GM13977 (cell line): ENCODE data around the gene PRDM16.

Experiments
- DNase-seq: peaks from one replicate; pipeline ENCODE4 v3.0.0; 2012; ENCODE audit warnings: low spot score
- in situ Hi-C: fragments of 300-500 bp; cut with MboI; formaldehyde crosslinking; loops from one replicate; pipeline ENCODE4 v1.12.0; 2022; ENCODE audit warnings: low sequenced_read_pairs, low pct_unique_long_range_greater_than_20kb, mixed read lengths, inconsistent platforms; ENCODE audit not compliant: unreplicated experiment
- TF ChIP-seq, protein P1 (sequence below): IDR thresholded peaks from 2 replicates; pipeline ENCODE4 v1.5.1; 2012; ENCODE audit warnings: mild to moderate bottlenecking, control low read depth; ENCODE audit not compliant: insufficient read depth; ENCODE audit errors: extremely low read depth, missing control alignments

PRDM16 gene

DNA sequence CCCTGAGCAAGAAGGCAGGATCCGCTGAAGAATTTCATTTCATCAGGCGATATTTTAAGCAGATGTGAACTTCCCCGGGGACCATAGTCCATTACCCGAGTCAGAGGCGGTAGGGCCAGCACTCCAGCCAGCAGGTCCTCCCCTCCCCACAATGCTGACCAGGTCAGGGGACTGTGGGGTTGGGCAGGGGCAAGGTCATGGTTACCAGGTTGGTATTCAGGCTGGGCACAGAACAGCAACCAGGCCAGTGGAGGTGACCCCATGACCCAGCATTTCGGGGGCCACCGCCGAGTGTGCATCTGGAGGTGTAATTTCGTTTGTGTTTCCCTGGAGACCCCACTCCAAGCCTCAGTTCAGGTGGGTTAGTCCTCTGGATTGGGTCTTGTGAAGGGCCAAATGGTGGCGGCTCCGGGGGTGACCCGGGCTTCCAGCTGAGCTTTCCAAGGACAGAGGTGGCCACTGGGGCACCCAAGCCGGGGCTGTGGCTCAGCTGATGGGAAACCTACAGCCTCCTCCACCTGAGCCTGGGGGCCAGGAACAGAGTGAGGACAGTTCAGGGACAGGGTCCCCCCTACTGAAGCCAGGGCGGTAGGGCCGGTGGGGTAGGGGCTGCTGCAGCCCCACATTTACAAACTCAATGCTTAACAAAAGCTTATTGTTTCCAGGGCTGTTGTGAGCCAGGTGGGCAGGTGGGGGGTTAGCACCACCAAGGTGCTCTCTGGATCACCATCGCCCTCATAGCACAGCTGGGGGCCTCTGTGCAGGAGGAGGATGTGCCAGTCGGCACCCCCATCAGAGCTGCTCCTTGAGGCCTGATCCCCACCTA lies 2.8 kb downstream of the PRDM16 start:
- in situ Hi-C loops = no loop called here
- DNase-seq = no peak
- TF ChIP-seq, protein P1, sequence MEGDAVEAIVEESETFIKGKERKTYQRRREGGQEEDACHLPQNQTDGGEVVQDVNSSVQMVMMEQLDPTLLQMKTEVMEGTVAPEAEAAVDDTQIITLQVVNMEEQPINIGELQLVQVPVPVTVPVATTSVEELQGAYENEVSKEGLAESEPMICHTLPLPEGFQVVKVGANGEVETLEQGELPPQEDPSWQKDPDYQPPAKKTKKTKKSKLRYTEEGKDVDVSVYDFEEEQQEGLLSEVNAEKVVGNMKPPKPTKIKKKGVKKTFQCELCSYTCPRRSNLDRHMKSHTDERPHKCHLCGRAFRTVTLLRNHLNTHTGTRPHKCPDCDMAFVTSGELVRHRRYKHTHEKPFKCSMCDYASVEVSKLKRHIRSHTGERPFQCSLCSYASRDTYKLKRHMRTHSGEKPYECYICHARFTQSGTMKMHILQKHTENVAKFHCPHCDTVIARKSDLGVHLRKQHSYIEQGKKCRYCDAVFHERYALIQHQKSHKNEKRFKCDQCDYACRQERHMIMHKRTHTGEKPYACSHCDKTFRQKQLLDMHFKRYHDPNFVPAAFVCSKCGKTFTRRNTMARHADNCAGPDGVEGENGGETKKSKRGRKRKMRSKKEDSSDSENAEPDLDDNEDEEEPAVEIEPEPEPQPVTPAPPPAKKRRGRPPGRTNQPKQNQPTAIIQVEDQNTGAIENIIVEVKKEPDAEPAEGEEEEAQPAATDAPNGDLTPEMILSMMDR = no peak

DNA sequence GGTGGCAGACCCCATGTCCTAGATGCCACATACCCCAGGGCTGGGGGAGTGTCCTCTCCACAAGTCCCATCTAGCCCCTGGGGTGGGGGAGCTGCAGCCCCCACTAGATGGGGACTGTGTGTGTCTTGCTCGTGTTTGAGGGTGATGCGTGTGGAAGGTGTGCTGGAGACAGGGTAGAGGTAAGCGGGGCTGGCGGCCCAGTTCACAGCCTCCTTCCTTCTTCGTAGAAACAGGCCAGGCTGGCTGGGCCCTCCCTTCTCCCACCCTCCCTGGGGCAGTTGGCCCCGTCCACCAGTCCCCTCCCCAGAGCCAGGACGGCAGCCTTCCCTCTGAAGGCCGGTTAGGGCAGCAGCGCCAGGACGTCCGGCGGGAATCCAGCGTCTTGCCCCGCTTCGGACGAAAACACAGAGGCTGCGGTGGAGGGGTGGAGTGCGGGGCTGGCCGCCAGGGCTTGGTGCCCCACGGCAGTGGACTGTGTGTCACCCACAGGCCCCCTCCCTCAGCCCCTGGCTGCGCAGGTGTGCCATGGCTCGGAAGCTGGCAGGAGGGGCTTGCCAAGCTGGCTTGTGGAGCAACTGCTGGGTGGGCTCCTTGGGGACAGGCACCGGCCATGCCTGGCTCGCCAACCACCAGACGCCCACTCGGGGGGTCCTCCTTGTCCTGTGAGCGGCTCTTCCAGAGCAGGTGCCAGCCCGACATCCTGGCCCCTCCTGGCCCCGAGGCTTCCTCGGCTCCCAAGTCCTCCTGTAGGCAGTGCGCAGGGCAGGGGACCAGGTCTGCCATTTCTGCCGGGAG lies 3.6 kb downstream of the PRDM16 start:
- TF ChIP-seq, protein P1 = no peak
- DNase-seq = no peak
- in situ Hi-C loops = no loop called here

DNA sequence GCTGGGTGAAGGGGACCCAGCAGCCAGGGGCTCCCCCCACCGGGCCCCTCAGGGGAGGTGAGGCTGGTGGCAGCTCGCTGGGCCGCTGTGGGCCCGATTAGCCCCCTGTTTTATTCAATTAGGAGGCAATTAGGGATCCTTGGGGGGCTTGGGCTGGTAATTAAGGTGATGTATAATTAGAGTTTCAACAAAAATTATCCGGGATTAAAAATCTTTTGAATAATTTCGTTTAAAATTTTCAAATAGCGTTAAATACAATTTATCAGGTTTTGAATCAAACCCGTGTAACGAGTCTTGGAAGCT lies 4.1 kb downstream of the PRDM16 start:
- TF ChIP-seq, protein P1 = no peak
- DNase-seq = no peak
- in situ Hi-C loops = no loop called here

DNA sequence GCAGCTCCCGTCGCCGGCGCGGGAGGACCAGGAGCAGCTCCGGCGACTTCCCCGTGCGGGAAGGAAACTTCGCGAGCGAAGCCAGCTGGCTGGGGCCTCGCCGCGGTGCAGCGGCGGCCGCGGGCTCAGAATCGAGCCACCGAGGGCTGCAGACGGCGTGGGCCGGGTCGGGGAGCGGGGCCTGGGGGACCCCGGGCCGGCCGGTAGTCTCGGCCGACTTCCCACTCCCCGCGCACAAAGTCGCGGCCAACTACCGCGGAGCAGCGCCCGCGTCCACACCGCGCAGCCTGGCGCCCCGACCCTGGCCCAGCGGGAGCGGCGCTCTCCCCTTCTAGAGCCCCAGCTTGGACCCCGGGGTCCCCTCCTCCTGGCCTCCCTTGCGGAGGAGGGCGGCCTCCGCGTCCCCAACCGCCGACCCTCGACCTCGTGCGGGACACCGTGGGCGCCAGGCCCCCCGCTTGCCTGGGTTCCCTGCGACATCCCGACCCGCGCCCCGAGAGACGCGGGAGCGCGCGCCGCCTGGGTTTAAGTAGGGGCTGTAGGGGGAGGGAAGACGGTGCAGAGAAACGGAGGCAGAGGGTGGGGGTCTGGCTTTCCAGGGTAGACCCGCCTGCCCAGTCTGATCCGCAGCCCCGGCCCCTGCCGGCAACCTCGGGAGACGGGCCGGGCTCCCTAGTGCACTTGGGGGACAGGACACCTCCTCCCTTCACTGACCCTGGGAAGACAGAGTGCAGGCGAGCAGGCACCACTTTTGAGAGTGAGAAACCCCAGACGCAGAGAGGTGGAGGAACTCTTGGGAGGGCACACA lies 4.7 kb downstream of the PRDM16 start:
- TF ChIP-seq, protein P1 = no peak
- no peak for DNase-seq
- in situ Hi-C loops = no loop called here

DNA sequence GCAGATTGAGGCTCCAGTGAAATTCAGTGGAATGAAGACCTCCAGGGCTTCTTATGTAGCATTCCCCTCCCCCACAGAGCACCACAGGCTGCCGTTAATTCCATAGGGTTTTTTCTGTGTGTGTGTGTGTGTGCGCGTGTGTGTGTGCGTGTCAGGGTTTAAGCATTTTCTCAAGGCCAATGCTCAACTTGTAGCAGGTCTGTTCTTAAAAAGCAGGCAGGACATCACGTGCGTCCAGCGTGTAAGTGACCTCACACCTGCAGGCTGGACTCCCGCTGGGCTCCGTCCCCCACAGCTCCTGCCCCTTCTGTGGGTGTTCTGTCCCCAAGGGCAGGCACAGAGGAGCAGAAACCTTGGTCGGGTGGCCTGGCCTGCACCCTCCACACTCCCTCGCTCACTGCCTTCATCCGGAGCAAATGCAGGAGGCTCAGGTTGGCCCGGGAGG lies 5.3 kb downstream of the PRDM16 start:
- in situ Hi-C loops = no loop called here
- TF ChIP-seq, protein P1 = no peak
- DNase-seq = no peak

DNA sequence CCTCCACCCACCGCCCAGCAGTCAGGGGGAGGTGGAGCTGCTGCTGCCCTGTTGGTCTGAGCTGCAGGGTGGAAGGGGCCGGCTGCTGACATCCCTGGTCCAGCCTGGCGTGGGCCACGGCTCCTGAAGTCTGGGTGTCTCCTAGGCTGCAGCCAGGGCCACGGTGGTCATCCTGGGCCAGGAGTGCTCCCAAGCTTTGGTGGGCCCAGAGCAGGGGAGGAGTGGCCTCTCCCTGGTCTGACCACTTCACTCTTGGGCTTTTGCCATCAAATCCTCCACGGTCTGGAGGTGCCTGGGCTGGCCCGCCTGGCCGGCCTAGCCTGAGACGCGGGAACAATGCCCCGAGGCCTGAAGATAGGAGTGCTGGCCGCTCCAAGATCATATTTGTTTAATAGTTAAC lies 5.8 kb downstream of the PRDM16 start:
- DNase-seq = no peak
- TF ChIP-seq, protein P1 = no peak
- in situ Hi-C loops = no loop called here
